HG02938 (cell line): Measurements from ENCODE around the gene KCNH4.
"Not testable (repeated sequence)": the region's sequence is repeated elsewhere in the genome, so short reads cannot be mapped to it uniquely, and the experiment has no call there.

Experiments used
- ATAC-seq: cut with Tn5 transposase; IDR thresholded peaks from one replicate; pipeline ENCODE4 v1.9.1; 2021; ENCODE audit warnings: mild to moderate bottlenecking, moderate library complexity; ENCODE audit not compliant: unreplicated experiment

The KCNH4 gene

DNA sequence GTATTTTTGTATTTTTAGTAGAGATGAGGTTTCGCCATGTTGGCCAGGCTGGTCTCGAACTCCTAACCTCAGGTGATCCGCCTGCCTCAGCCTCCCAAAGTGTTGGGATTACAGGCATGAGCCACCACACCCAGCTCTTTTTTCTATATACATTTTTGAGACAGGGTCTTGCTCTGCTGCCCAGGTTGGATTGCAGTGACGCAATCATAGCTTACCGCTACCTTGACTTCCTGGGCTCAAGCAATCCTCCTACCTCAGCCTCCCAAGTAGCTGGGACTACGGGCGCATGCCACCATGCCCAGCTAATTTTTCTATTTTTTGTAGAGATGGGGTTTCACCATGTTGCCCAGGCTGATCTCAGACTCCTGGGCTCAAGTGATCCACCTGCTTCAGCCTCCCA, 40.3 kb downstream of the KCNH4 start:
- not testable (repeated sequence) for ATAC-seq

GRCh38 chr17:42138749-42139492, 42.0 kb downstream of the KCNH4 start:
- no peak for ATAC-seq

GRCh38 chr17:42136654-42137051, 44.3 kb downstream of the KCNH4 start:
- no peak for ATAC-seq

DNA sequence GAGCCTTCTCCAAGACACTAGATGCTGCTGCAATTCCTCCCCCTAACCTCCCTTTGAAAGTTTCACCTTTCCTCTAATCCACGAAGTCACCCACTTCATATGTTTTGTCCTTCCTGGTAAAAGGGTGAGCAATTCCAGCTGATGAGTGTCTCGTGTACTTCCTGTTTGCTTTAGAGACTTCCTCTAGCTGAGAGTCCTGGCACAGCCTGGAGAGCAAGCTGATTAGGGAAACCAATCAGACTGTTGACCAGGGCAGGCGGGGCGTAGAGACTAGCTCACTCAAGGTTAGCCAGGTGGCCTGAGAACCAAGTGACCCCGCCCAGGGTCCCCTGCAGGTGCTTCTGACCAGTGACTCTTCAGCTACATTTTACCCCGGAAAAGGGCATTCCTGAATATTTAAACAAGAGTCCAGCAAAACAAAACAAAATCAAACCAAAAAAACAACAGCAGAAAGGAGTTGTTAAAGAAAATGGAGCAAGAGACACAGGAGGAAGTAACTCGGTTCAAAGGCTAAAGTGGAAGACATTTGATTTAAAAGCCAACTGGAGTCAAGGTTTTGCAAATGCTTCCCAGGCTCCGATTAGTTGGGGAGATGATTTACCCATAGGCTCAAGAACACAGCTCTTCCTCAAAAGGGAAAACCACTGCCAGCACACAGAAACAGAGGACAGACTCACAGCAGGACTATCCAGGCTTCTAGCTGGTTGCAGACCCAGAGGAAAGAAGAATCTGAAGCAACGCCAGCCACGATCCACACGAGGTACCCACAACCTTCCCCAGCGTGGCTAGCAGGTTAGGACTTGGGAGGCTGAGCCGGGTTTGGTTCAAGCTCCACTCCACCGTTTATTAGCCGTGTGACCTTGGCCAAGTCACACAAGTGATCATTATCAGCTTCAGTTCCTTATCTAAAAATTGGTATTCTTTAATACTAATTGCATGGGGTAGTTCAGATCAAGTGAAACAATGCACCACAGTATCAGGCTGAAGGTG, 45.0 kb downstream of the KCNH4 start:
- no peak for ATAC-seq

DNA sequence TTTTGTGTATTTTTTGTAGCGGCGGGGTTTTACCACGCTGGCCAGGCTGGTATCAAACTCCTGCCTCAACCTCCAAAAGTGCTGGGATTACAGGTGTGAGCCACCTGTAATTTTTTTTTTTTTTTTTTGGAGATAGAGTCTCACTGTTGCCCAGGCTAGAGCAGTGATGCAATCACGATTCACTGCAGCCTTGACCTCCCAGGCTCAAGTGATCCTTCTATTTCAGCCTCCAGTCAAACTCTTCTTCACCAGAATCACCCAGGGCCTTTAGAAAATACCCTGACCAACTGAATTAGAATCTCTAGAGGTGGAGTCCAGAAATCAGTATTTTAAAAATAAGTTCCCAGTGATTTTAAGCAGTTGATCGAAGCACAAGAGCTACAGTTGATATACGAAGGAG, 45.8 kb downstream of the KCNH4 start:
- no peak for ATAC-seq

DNA sequence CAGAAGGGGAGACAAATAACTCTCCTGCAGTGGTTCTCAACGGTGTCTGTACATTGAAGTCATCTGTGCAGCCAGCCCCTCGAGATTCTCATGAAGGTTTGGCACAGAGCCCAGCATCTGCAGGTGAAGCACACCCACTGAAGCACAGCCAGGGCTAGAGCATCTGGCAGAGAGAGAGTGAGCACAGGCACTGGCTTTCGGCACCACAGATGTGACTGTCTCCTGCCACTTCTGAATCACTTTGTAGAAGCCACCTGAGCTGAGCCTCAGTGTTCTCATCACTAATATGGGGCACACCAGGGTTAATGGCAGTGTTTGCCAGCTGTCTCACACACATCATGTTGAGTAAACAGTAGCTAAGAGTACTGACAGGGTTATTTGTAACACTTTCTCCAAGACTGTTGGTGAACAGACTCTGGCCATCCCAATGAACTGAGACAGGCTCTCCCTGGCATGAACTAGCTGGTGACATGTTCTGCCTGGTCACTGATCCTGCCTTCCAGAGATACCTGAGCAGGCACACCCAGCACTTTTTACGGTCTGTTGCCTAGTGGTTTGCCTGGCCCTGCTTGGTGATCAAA, 47.4 kb downstream of the KCNH4 start:
- ATAC-seq, result peak; percentile 59

- no peak for ATAC-seq
Observed at GRCh38 chr17:42132941-42133340, 48.0 kb downstream of the KCNH4 start.

DNA sequence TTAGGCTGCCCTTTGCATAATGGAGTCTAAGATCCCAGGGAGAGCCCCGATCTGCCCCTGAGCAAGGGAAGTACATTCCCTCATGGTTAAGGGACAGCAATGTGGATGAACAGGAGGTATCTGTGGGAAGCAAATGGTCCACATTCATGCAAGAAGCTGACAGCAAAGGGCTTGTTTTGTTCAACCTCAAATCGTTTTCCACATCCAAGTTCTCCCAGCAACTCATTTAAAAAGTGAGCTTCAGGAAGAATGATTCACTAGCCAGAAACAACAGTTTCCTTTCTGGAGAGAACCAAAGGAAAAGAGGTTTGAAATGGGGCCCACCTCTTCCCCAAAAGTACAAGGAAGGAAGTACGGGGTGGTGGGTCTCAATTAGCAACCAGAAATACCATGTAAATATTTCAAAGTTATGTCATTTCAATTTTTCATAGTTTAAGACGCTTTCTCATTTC, 48.9 kb downstream of the KCNH4 start:
- no peak for ATAC-seq

DNA sequence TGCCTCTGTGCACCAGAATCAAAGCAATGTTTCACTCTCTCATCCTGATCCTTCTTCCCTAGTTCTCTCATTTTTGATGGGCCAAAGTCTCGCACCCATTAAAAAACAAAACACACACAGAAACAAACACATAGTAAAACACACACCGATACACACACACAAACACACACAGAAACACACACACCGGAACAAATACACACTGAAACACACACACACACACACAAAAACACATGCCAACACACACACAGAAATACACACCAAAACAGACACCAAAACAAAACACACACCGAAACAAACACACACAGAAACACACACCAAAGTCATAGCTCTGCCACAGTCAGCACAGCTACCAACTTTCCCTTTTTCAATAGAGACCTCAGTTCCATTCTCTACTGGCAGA, 49.7 kb downstream of the KCNH4 start:
- ATAC-seq, result no peak

- ATAC-seq, result no peak
Observed at GRCh38 chr17:42130310-42130936, 50.5 kb downstream of the KCNH4 start.

DNA sequence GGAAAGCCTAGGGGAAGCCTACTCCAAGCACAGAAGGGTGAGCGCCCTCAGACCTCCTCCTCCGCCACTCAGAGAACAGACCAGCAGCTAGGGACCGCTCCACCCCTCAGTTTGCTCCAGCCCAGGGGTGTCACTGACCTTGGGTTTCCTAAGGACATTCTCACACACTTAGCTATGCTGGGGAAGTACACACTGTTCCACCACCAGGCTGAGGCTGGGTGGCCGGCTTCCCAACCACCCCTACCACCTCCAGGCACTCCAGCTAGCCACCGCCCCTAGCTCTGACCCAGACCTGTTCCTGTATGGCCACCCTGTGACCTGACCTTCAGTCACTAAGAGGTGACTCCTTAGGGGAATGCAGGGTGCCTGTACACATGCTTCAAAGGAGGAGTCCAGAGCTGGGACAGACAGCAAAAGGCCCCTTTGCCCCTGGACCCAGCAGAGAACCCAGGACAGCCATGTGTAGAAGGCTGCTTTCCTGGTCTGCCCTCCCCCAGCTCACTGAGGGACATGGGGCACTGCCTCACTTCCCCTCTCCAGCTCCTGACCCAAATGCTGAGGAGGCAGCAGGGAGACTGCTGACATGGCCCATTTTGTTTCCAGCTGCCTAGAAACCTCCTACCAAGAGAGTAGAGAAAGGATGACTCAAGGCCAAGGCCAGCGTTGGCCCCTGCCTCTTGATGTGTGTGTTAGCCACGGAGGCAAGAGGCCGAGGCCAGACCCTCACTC, 51.7 kb downstream of the KCNH4 start:
- ATAC-seq, result no peak

GRCh38 chr17:42127414-42127813, 53.5 kb downstream of the KCNH4 start:
- no peak for ATAC-seq

DNA sequence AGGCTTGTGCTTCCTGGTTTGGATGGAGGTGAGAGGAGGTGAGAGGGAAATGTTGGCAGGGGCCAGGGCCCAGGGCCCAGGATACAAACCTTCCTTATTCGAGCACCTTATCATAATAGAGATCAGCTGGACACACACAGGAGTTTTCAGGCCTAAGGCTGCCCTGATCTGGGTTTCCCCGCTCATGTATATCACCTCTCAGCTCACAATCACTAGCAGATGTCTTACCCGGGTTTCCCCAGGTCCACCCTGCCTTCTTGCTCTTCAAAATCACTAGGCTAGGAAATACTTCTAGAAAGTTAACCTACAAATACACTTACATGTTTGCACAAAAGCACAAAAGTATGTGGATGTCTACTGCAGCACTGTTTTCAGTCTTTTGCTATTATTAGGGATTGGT, 54.1 kb downstream of the KCNH4 start:
- no peak for ATAC-seq

DNA sequence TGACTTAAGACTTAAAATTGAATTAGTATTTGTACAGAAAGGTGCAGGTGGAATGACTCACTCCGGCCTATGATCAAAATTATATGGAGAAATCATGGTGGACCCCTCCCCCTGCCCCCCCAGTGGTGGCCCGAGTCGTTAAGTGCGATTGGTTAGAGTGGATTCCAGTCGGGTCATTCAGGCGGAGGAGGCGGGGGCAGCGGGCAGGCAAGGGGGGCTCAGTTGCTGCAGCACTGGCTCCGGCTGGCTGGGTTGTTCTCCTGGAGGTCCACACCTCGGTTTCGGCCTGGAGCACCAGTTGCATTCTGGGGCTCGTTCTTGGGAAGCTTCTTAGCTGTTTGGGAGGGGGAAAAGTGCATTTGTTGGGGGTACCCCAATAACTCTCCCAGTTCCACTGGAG, 55.4 kb downstream of the KCNH4 start:
- no peak for ATAC-seq

DNA sequence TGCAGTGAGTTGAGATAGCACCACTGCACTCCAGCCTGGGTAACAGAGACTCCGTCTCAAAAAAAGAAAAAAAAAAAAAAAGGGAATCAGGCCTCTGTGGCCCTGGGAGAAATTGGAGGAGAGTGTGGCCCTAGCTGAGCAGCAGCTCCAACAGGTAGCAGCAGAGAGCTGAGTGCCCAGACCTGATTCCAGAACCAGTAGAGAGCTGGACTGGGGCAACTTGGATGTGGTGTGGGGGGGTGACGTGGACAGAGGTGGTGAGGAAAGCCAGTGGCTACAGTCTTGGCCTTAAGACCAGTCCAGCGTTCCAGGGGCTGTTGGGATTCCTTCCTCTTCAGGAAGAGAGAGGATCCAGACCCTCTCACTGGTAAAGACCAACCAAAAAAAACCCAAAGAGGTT, 56.7 kb downstream of the KCNH4 start:
- no peak for ATAC-seq

- no peak for ATAC-seq
Observed at GRCh38 chr17:42122371-42123303, 58.3 kb downstream of the KCNH4 start, which contains the start of gene HSPB9. Gene HSPB9, plus strand, starts transcription at chr17:42122804. Its CDS starts 47 bp downstream, at chr17:42122851.

DNA sequence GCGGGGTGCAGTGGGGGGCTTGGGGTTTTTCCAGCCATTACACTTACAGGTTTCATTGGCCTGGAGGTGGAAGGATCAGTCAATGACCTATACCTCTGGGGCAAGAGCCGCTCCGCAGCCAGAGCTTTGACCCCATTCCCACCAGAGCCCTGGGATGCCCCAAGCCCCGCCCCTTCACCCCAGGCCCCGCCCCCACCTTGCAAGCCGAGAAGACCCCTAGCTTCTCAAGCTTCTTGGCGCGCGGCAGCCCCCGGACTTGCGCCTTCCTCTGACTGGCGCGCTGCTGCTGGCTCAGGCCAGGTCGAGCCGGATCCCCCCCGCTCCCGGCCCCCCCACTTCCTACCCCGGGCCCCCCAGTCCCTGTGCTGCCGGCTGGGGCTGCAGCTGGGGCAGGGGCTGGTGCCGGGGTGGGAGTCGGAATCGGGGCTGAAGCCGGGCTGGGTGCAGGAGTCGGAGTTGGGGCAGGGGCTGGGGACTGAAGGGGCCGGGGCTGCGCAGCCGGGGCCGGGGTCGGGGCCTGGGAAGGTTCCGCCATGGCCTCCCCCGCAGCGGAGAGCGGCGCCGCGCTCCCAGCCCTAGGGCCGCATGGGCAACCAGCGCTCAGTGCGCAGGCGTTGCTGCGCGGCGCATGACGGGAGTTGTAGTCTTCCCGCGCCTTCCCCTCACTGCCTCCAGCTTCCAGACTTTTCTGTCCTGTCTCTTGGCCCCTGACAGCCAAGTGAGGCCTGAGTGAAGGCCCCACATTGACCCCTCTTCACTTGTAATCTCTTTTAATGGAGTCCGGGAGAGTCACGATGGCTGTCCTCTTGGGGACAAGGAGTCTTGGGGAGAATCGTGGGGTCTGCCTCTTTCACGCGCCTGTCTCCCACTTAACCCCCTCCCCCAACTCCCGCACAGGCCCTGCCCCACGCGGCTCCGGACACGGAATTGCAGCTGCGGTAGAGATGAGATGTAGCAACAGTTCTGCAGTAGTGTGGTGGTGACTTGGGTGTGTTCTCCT, 59.9 kb downstream of the KCNH4 start, which contains the start of gene KAT2A:
TSS of gene KAT2A (minus strand) at position 598 of the 1,000 bp plus-strand sequence. CDS start at position 535, 63 bp downstream.
- ATAC-seq, result no peak
